ENCODE data around the gene SIAH3.

DNA sequence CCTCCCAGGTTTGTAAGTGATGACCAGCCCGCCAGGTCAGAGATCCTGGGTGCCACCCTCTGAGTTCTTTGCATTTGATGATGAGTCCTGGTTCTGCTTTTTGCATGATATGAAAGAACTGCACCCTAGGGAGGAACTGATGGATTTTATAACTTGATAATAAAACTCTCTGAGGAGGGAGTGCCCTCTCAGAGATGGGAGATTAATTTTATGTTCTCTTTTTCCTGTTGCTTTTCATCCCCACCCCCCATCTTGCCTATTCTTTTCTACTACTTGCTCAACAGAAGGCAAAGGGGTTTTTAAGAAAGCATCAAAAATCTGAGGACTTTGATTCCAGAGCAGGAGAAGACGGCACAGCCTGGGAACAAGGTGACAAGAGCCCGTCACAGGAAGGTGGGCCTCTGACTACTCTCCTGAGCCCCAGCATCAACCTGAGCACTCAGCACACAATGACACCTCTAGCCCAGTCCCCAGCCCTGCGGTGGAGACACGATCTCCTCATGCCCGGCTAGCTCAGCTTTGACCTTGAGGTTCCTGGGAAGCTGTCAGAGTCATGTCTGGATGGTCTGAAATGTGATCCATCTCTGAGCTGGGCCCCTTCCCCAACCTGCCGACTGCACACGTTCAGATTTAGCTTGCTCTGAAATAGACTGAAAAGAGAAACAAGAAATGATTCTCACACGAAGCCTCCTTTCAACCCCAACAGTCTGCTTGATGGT is 69.1 kb downstream of the SIAH3 start:
- no peak for TF ChIP-seq TAF1 (IDR thresholded peaks at IDR 0.05; ENCODE audit: borderline replicate concordance, insufficient read depth, low read length)
- TF ChIP-seq, protein P1, sequence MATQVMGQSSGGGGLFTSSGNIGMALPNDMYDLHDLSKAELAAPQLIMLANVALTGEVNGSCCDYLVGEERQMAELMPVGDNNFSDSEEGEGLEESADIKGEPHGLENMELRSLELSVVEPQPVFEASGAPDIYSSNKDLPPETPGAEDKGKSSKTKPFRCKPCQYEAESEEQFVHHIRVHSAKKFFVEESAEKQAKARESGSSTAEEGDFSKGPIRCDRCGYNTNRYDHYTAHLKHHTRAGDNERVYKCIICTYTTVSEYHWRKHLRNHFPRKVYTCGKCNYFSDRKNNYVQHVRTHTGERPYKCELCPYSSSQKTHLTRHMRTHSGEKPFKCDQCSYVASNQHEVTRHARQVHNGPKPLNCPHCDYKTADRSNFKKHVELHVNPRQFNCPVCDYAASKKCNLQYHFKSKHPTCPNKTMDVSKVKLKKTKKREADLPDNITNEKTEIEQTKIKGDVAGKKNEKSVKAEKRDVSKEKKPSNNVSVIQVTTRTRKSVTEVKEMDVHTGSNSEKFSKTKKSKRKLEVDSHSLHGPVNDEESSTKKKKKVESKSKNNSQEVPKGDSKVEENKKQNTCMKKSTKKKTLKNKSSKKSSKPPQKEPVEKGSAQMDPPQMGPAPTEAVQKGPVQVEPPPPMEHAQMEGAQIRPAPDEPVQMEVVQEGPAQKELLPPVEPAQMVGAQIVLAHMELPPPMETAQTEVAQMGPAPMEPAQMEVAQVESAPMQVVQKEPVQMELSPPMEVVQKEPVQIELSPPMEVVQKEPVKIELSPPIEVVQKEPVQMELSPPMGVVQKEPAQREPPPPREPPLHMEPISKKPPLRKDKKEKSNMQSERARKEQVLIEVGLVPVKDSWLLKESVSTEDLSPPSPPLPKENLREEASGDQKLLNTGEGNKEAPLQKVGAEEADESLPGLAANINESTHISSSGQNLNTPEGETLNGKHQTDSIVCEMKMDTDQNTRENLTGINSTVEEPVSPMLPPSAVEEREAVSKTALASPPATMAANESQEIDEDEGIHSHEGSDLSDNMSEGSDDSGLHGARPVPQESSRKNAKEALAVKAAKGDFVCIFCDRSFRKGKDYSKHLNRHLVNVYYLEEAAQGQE (IDR thresholded peaks at IDR 0.05; ENCODE audit: insufficient read depth in 1 of 2, low read depth in 2 of 2, low read length in 2 of 2): no peak
